Breast epithelium (tissue), 3 donors: Measurements from ENCODE around the gene PROSER3.

Experiments
- POLR2A ChIP-seq: fragments of 450-650 bp; IDR thresholded peaks from one replicate; pipeline ENCODE4 v1.6.1; 2016; ENCODE audit warnings: antibody characterized with exemption, mild to moderate bottlenecking, moderate library complexity
- TF ChIP-seq, protein P1 (sequence below), 3 donors: fragments of 450-650 bp; IDR thresholded peaks; one replicate each; pipeline ENCODE4 v1.5.1; 2016 to 2017; ENCODE audit warnings: antibody characterized with exemption in 3 of 3, mild to moderate bottlenecking in 3 of 3, moderate library complexity in 3 of 3

GRCh38 chr19:35788205-35788960, 30.4 kb downstream of the PROSER3 start:
- no peak for TF ChIP-seq POLR2A
- TF ChIP-seq, protein P1, sequence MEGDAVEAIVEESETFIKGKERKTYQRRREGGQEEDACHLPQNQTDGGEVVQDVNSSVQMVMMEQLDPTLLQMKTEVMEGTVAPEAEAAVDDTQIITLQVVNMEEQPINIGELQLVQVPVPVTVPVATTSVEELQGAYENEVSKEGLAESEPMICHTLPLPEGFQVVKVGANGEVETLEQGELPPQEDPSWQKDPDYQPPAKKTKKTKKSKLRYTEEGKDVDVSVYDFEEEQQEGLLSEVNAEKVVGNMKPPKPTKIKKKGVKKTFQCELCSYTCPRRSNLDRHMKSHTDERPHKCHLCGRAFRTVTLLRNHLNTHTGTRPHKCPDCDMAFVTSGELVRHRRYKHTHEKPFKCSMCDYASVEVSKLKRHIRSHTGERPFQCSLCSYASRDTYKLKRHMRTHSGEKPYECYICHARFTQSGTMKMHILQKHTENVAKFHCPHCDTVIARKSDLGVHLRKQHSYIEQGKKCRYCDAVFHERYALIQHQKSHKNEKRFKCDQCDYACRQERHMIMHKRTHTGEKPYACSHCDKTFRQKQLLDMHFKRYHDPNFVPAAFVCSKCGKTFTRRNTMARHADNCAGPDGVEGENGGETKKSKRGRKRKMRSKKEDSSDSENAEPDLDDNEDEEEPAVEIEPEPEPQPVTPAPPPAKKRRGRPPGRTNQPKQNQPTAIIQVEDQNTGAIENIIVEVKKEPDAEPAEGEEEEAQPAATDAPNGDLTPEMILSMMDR (IDR thresholded peaks at IDR 0.05), result no peak
